AG08395 (cell line): Measurements from ENCODE around the gene CRYBG3.

Source experiments
- DNase-seq: peaks from one replicate; pipeline ENCODE4 v3.0.0; 2012; ENCODE audit warnings: mixed read lengths, low spot score

The CRYBG3 gene

DNA sequence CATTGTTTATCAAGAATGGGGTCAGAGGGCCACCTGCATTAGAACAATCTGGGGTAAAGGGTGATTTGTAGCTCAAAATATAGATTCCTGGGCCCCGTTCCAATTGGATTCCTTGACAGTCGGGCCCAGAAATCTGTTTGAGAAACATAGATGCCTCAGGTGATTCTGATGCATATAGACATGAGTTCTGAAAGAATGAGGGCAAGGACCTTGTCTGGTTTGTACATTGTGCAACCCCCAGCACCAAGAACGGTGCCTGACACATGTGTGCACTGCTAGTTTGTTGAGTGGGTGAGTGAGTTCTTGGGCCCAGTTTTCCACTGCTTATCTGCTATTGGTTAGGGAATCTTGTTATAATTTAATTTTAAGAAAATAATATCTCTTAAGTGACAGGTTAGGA is 16.6 kb downstream of the CRYBG3 start:
- DNase-seq: no peak

DNA sequence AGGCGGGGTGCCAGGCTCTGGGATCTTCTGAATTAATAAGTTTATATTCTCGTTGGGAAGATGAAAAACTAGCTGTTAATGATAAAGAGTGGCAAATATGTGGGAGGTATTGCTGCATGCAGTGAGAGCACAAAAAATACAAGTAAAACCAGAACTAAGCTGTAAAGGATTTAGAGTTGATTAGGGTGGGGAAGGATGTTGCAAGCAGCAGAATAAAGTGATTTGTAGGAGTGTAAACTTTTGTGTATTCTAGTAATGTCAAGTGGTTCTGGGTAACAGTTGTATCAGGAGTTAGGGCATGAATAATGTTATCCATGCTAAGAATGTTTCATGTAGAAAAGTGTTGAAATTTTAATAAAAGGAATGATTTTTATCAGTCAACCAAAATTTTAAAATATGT is 18.1 kb downstream of the CRYBG3 start:
- DNase-seq: no peak

DNA sequence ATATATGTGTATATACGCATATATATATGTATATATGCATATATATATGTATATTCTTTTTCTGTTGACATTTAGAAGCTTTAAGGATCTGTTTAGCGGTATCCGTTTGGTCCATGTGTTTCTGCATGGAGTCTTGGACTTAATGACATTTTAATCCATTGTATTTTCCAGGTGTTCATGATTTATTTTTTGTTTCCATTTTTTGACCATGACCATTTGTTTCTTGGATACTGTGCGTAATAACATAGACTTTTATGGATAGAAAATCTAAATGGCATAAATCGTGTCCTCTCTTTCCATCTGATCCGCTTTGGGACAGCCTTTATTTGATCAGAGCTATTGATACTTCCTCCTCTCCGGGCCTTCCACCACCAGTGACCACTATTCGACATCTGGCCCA is 19.5 kb downstream of the CRYBG3 start:
- no peak for DNase-seq

- DNase-seq: no peak
Observed at GRCh38 chr3:97841956-97842355, 20.1 kb downstream of the CRYBG3 start.

DNA sequence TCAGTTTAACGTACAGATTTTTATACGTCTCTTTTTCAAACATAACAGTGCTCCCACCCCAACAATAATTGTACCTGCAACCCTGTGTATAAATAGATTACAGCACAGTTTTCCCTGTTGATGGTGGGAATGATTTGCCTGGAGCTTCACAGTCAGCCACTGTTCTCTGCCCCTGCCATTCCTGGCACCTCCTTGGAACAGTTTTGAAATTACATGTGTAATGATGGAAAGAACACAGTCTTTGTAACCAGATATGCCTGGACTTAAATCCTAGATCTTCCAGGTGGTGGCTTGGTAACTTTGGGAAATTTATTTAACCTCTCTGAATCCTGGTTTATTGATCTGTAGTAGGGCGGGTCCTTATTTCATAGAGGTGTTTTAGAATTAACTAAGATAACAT is 27.0 kb downstream of the CRYBG3 start:
- no peak for DNase-seq

DNA sequence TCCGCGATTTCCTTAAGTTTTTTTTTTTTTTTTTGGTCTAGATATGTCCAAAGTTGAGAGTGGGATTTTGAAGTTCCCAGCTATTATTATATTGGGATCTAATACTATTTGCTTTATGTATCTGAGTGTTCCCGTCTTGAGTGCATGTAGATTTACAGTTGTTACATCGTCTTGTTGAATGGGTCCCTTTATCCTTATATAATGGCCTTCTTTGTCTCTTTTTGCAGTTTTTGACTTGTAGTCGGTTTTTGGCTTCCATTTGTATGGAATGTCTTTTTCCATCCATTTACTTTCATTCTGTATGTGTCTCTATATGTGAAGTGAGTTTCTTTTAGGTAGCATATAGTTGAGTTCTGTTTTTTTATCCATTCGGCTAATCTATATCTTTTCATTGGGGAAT is 35.6 kb downstream of the CRYBG3 start:
- no peak for DNase-seq

DNA sequence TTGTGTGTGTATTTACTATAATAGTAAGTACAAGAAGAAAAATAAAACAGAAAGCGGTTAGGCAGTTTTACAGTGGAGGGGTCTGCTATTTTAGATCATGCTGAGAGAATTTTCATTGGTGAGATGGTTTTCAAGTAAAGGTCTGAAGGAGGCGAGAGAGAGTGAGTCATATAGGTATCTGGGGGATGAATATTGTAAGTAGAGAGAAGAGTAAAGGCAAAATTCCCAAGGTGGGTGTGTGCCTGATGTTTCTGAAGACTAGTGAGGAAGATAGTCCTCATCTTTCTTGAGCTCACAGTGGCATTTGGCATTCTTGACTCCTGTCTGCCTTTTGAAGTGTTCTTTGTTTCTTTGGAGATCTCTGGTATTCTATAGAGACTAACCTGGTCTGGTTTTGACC is 38.6 kb downstream of the CRYBG3 start:
- DNase-seq: no peak

DNA sequence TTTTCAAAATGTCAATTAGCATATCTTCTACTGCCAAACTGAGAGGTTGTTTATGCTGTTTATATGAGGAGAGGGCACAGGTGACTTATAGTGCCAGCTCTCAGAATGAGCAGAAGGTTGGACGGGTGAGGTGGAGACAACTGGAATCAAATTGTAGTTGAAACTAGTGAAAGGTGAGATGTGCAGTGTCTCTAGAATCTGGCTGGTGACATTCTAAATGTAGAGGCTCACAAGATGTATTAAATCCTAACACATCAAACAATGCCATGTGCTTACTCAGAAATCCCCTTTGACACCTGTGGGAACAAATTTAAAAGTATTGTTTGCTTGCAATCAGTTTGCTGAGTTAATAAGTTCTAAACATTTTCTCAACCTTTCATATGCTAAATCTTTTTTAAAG is 40.8 kb downstream of the CRYBG3 start:
- DNase-seq: no peak

GRCh38 chr3:97863031-97863430 is 41.2 kb downstream of the CRYBG3 start:
- peak; percentile 25 for DNase-seq

GRCh38 chr3:97863775-97864174 is 42.0 kb downstream of the CRYBG3 start:
- no peak for DNase-seq

GRCh38 chr3:97871186-97871585 is 49.4 kb downstream of the CRYBG3 start:
- no peak for DNase-seq

GRCh38 chr3:97871801-97872524 is 50.2 kb downstream of the CRYBG3 start:
- DNase-seq: peak; percentile 81

DNA sequence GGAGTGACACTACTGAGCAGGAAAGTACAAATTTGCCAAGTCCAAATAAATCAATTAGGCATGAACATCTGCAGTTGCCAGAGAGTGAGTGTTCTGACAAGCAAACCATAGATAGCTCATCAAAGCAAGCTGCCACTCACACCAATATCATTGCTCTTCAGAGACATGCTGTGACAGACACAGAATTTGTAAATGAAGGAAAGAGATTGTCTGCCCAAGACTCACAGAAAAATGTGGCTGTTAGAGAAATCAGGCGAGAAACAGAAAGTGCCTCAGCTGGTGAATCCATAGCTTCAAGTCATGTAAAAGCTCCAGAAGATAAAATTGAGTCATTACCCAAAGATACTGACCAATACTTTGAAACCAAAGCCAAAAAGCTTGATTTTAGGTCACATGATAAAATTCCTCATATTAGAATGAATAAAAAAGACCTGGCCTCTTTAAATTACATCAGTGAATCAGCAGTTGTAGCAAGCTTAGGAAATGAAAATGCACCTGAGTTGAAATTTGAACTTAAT is 50.8 kb downstream of the CRYBG3 start:
- DNase-seq: no peak

GRCh38 chr3:97880267-97880666 is 58.5 kb downstream of the CRYBG3 start:
- DNase-seq: no peak

- DNase-seq: peak; percentile 28
Observed at GRCh38 chr3:97882975-97883598, 61.3 kb downstream of the CRYBG3 start.

- no peak for DNase-seq
Observed at GRCh38 chr3:97883736-97884135, 61.9 kb downstream of the CRYBG3 start.

- no peak for DNase-seq
Observed at GRCh38 chr3:97884586-97885123, 62.8 kb downstream of the CRYBG3 start.

GRCh38 chr3:97885931-97886824 is 64.4 kb downstream of the CRYBG3 start:
- no peak for DNase-seq

DNA sequence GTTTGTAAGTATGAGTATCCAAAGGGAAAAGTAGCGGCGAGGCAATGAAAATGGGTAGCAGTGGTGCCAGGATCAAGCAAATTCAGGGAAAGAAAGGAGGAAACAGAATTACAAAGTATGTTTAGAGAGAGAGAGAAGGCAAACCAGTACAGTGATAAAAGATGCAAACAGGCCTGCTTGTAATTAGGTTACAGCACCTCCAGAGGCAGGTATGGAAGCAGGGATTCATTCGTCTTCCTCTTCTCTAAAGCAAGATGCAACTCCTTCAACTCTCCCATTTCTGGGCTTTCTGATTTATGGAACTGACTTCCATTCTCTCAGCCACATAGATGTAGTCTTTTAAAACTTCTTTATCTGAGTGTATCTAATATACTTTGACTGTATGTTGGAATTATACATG is 68.0 kb downstream of the CRYBG3 start:
- DNase-seq: no peak

GRCh38 chr3:97892852-97893251 is 71.0 kb downstream of the CRYBG3 start:
- DNase-seq: no peak

GRCh38 chr3:97895216-97895615 is 73.4 kb downstream of the CRYBG3 start:
- DNase-seq: no peak

DNA sequence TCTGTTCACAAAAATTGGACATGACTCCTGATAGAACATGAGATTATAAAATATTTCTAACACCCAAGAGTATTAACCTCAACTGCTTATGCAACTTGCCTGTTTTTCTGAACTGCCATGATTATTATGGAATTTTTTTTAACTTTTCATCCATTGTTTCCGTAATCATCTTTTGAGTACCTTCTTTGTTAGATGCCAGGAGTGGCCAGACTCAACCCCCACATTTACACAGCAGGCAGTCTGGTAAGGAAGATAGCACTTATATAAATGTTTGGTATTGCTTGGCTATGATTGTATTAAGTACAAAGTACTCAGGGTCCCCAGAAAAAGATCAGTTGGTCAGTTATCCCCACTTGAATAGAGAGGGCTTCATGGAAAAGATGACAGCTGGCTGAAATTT is 74.3 kb downstream of the CRYBG3 start:
- DNase-seq: no peak
